GM19328 (cell line): Measurements from ENCODE around the gene MCU.
"Not testable (repeated sequence)": the region's sequence is repeated elsewhere in the genome, so short reads cannot be mapped to it uniquely, and the experiment has no call there.

Experiments used
- ATAC-seq: cut with Tn5 transposase; IDR thresholded peaks from one replicate; pipeline ENCODE4 v1.9.1; 2021; ENCODE audit warnings: mild to moderate bottlenecking, moderate library complexity; ENCODE audit not compliant: unreplicated experiment

Gene MCU

GRCh38 chr10:72758930-72759329, 67.0 kb downstream of the MCU start:
- ATAC-seq: not testable (repeated sequence)

GRCh38 chr10:72759584-72759983, 67.6 kb downstream of the MCU start:
- ATAC-seq: no peak

GRCh38 chr10:72761498-72761897, 69.6 kb downstream of the MCU start:
- ATAC-seq: no peak

- no peak for ATAC-seq
These were observed 70.1 kb downstream of the MCU start for GRCh38 chr10:72762042-72762441.

- ATAC-seq: no peak
These were observed 71.3 kb downstream of the MCU start for GRCh38 chr10:72763201-72763600.

GRCh38 chr10:72764151-72764550, 72.2 kb downstream of the MCU start:
- no peak for ATAC-seq

- no peak for ATAC-seq
These were observed 73.3 kb downstream of the MCU start for GRCh38 chr10:72765051-72765745.

- not testable (repeated sequence) for ATAC-seq
These were observed 79.3 kb downstream of the MCU start for GRCh38 chr10:72771195-72771594.

GRCh38 chr10:72772031-72772430, 80.1 kb downstream of the MCU start:
- no peak for ATAC-seq

GRCh38 chr10:72779874-72780273, 87.9 kb downstream of the MCU start:
- no peak for ATAC-seq

- no peak for ATAC-seq
These were observed 90.8 kb downstream of the MCU start for GRCh38 chr10:72782649-72783330.

GRCh38 chr10:72783410-72783833, 91.5 kb downstream of the MCU start:
- no peak for ATAC-seq

GRCh38 chr10:72784551-72785351, 92.8 kb downstream of the MCU start:
- ATAC-seq: no peak

GRCh38 chr10:72785409-72785808, 93.5 kb downstream of the MCU start:
- ATAC-seq: no peak

- ATAC-seq: no peak
These were observed 98.5 kb downstream of the MCU start for GRCh38 chr10:72790216-72790990.

- no peak for ATAC-seq
These were observed 100.3 kb downstream of the MCU start for GRCh38 chr10:72792288-72792687.

GRCh38 chr10:72793752-72794151, 101.8 kb downstream of the MCU start:
- no peak for ATAC-seq

GRCh38 chr10:72794260-72794659, 102.3 kb downstream of the MCU start:
- ATAC-seq: no peak

GRCh38 chr10:72796042-72796441, 104.1 kb downstream of the MCU start:
- no peak for ATAC-seq

GRCh38 chr10:72796538-72796937, 104.6 kb downstream of the MCU start:
- no peak for ATAC-seq
